Measurements from ENCODE around the gene NME1. TPM values are rescaled to one million over a fixed set of nuclear protein-coding genes. Genes with fewer than 3 reads are reported as not detected.
A peak's percentile ranks its signal among the peaks of the same experiment; 100 is the strongest.

NME1 gene
- total RNA-seq, 2 donors from 2014 or later = 37.1 to 168 TPM

- Histone ChIP-seq H3K4me3 (no peak overlapping the region), H3K27ac (peak overlapping the region; percentile 52), H3K9me3 (no peaks in the 10 kb centered on the region), H3K4me1 (no peaks in the 10 kb centered on the region), H3K27me3 (no peaks in the 10 kb centered on the region), H3K36me3 (no peaks in the 10 kb centered on the region), H3K9ac (ENCODE audit: low read depth in 2 of 2, low read length in 2 of 2) (no peak overlapping the region)
- intact Hi-C loops (cut with DNase I) = no loop called here
- no peak for DNase-seq
- TF ChIP-seq CTCF (IDR thresholded peaks at IDR 0.05) = no peak
Measured at GRCh38 chr17:51124640-51125503, 28.5 kb upstream of the NME1 start.

GRCh38 chr17:51128076-51128475 lies 25.3 kb upstream of the NME1 start:
- no peaks in the 10 kb centered on the region for H3K4me1 ChIP-seq
- no peak overlapping the region for H3K9ac ChIP-seq (ENCODE audit: low read depth in 2 of 2, low read length in 2 of 2)
- intact Hi-C loops (cut with DNase I) = no loop called here
- H3K36me3 ChIP-seq = no peaks in the 10 kb centered on the region
- DNase-seq = no peak
- no peak overlapping the region for H3K27ac ChIP-seq
- H3K9me3 ChIP-seq = no peaks in the 10 kb centered on the region
- TF ChIP-seq CTCF (IDR thresholded peaks at IDR 0.05) = no peak
- H3K27me3 ChIP-seq = no peaks in the 10 kb centered on the region
- H3K4me3 ChIP-seq = no peak overlapping the region

GRCh38 chr17:51132964-51133319 lies 20.4 kb upstream of the NME1 start:
- Histone ChIP-seq H3K27me3 (no peaks in the 10 kb centered on the region), H3K4me1 (no peaks in the 10 kb centered on the region), H3K9ac (ENCODE audit: low read depth in 2 of 2, low read length in 2 of 2) (no peak overlapping the region), H3K27ac (peak overlapping the region; percentile 44), H3K4me3 (no peak overlapping the region), H3K9me3 (no peaks in the 10 kb centered on the region), H3K36me3 (no peaks in the 10 kb centered on the region)
- TF ChIP-seq CTCF (IDR thresholded peaks at IDR 0.05) = no peak
- no peak for DNase-seq
- intact Hi-C loops (cut with DNase I) = no loop called here

- H3K4me1 ChIP-seq = no peaks in the 10 kb centered on the region
- no peak overlapping the region for H3K4me3 ChIP-seq
- H3K36me3 ChIP-seq = no peaks in the 10 kb centered on the region
- no peak for DNase-seq
- intact Hi-C loops (cut with DNase I) = no loop called here
- no peak overlapping the region for H3K27ac ChIP-seq
- H3K9me3 ChIP-seq = no peaks in the 10 kb centered on the region
- no peaks in the 10 kb centered on the region for H3K27me3 ChIP-seq
- no peak for TF ChIP-seq CTCF (IDR thresholded peaks at IDR 0.05)
- no peak overlapping the region for H3K9ac ChIP-seq (ENCODE audit: low read depth in 2 of 2, low read length in 2 of 2)
Measured at GRCh38 chr17:51133365-51133764, 20.0 kb upstream of the NME1 start.

GRCh38 chr17:51135956-51136355 lies 17.4 kb upstream of the NME1 start:
- no peaks in the 10 kb centered on the region for H3K36me3 ChIP-seq
- H3K27ac ChIP-seq = no peak overlapping the region
- no peaks in the 10 kb centered on the region for H3K4me1 ChIP-seq
- H3K9ac ChIP-seq (ENCODE audit: low read depth in 2 of 2, low read length in 2 of 2) = no peak overlapping the region
- no peaks in the 10 kb centered on the region for H3K9me3 ChIP-seq
- DNase-seq = no peak
- no peak for TF ChIP-seq CTCF (IDR thresholded peaks at IDR 0.05)
- no peaks in the 10 kb centered on the region for H3K27me3 ChIP-seq
- no peak overlapping the region for H3K4me3 ChIP-seq
- intact Hi-C loops (cut with DNase I) = no loop called here

Measured in colonic mucosa (tissue), 4 donors.